ENCODE results near the gene ABCB8.
"Not testable (repeated sequence)": the region's sequence is repeated elsewhere in the genome, so short reads cannot be mapped to it uniquely, and the experiment has no call there.

Gene ABCB8

DNA sequence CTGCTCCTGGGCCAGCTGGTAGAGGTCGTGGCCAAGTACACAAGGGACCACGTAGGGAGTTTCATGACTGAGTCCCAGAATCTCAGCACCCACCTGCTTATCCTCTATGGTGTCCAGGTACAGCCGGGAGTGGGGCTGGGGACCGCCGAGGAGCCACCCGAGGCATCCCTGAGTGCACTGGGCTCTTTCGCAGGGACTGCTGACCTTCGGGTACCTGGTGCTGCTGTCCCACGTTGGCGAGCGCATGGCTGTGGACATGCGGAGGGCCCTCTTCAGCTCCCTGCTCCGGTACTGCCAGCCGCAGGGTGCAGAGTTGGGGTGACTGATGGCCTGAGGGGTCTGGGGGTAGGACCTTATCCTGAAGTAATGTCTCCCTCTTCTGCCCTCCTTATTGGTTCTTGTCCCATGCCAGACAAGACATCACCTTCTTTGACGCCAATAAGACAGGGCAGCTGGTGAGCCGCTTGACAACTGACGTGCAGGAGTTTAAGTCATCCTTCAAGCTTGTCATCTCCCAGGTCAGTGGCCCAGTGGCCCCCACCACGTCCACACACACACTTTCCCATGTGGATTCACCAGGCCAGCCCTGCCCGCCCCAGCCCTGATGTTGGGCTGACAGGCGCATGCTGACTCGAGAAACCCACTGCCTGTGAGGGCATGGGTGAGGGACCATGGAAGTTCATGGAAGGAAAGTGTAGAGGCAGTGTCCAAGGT lies 6.2 kb downstream of the ABCB8 start:
- DNase-seq (ENCODE audit: low read depth in 2 of 2), result no peak

GRCh38 chr7:151035026-151035717 lies 6.9 kb downstream of the ABCB8 start:
- DNase-seq (ENCODE audit: low read depth in 2 of 2), result no peak

GRCh38 chr7:151035902-151036301 lies 7.7 kb downstream of the ABCB8 start:
- DNase-seq (ENCODE audit: low read depth in 2 of 2), result no peak

GRCh38 chr7:151038951-151039849 lies 10.9 kb downstream of the ABCB8 start:
- peak; percentile 53 to 64 for DNase-seq (ENCODE audit: low read depth in 2 of 2)

GRCh38 chr7:151039850-151040548 lies 11.7 kb downstream of the ABCB8 start:
- no peak for DNase-seq (ENCODE audit: low read depth in 2 of 2)

DNA sequence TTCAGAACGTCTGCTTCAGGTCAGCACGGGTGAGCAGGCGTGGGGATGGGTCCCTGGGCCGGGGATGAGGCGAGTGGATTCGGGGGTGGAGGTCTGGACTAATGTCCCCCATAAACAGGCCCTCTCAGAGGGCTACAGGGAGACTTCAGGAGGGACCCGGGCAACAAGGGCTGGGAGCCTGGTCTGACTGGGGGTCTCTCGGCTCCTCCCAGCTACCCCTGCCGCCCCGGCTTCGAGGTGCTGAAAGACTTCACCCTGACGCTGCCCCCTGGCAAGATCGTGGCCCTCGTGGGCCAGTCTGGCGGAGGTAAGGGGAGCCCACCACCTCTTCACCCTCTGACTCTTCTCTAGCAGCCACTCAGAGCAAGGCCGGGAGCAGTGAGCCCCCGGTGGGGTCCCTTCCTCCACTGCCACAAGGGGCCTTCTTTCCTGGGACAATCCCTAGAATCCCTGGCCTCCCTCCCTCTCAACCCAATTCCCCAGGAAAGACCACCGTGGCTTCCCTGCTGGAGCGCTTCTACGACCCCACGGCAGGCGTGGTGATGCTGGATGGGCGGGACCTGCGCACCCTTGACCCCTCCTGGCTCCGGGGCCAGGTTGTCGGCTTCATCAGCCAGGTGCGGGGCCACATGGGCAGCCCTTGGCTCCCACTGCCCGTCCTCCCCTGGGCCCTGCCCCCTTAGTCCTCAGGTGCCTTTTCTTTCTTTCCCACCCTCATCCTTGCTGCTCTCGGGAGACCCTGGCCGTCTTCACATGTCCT lies 12.5 kb downstream of the ABCB8 start:
- no peak for DNase-seq (ENCODE audit: low read depth in 2 of 2)

- not testable (repeated sequence) for DNase-seq (ENCODE audit: low read depth in 2 of 2)
Observed at GRCh38 chr7:151043449-151043848, 15.2 kb downstream of the ABCB8 start.

DNA sequence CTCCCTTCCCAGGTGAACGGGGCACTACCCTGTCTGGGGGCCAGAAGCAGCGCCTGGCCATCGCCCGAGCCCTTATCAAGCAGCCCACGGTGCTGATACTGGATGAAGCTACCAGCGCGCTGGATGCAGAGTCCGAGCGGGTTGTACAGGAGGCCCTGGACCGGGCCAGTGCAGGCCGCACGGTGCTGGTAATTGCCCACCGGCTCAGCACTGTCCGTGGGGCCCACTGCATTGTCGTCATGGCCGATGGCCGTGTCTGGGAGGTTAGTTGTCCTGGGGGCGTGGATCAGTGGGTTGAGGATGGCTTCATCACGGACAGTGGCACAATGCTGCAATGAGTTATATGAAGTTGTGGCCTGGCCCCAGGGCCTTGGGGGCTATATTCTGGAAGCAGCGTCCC lies 15.7 kb downstream of the ABCB8 start:
- DNase-seq (ENCODE audit: low read depth in 2 of 2), result no peak

DNA sequence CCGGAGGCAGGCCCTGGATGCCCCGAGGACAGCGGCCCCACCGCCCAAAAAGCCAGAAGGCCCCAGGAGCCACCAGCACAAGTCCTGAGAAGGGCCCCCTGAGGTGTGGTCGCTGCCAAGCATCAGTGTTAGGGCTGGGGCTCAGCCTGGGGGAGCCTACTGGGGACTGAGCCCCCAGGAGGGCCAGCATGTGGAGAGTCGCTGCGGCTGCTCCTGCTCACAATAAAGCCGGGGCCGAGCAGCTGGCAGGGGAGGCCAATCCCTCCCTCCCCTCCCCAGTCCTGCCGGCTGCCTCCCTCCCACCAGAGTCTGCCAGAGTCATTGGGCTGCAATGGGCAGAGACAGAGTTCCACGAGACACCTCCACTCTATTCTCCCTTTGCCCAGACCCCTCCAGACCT lies 17.0 kb downstream of the ABCB8 start:
- no peak for DNase-seq (ENCODE audit: low read depth in 2 of 2)

- DNase-seq (ENCODE audit: low read depth in 2 of 2), result no peak
Observed at GRCh38 chr7:151045967-151046366, 17.7 kb downstream of the ABCB8 start.

GRCh38 chr7:151046603-151047573 lies 18.6 kb downstream of the ABCB8 start:
- DNase-seq (ENCODE audit: low read depth in 2 of 2), result no peak

- DNase-seq (ENCODE audit: low read depth in 2 of 2), result no peak
Observed at GRCh38 chr7:151047976-151048815, 19.9 kb downstream of the ABCB8 start, which contains the start of gene ASIC3. Gene ASIC3, plus strand, starts transcription at chr7:151048531. Its CDS starts 355 bp downstream, at chr7:151048886.

DNA sequence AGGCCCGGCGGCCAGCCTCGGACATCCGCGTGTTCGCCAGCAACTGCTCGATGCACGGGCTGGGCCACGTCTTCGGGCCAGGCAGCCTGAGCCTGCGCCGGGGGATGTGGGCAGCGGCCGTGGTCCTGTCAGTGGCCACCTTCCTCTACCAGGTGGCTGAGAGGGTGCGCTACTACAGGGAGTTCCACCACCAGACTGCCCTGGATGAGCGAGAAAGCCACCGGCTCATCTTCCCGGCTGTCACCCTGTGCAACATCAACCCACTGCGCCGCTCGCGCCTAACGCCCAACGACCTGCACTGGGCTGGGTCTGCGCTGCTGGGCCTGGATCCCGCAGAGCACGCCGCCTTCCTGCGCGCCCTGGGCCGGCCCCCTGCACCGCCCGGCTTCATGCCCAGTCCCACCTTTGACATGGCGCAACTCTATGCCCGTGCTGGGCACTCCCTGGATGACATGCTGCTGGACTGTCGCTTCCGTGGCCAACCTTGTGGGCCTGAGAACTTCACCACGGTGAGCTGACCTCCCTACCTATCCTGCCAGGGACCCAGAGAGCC lies 20.7 kb downstream of the ABCB8 start:
- DNase-seq (ENCODE audit: low read depth in 2 of 2), result no peak

DNA sequence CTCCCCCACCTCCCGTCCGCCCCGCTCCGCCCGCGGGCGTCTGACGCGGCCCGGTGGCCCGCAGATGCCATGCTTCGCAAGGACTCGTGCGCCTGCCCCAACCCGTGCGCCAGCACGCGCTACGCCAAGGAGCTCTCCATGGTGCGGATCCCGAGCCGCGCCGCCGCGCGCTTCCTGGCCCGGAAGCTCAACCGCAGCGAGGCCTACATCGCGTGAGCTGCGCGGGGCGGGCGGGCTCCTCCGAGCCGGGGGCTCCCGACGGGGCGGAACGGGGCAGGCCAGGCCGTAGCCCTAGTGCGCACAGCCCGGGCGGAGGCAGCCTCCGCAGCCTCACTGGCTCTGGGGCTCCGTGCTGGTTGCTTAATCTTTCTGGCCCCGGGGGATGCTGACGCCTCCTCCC lies 22.9 kb downstream of the ABCB8 start:
- no peak for DNase-seq (ENCODE audit: low read depth in 2 of 2)

DNA sequence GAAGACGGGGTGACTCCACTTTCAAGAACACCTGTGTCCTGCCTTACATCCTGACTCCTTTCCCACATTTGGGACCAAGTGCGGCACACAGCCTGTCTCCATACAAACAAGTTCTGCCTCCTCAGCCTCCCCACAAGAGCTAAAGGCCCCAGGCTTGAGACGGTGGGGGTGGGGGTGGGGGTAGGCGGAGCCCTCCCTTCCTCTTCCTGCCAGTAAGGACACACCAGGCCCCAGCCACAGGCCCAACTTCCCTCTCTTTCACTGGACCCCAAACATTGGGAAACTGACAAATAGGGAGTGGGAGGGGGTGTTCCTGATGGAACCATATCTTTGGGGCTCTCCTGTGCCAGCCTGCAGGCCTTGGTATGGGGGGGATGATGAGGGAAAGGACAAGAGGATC lies 24.8 kb downstream of the ABCB8 start:
- no peak for DNase-seq (ENCODE audit: low read depth in 2 of 2)

- DNase-seq (ENCODE audit: low read depth in 2 of 2), result no peak
Observed at GRCh38 chr7:151053751-151054150, 25.5 kb downstream of the ABCB8 start.

- no peak for DNase-seq (ENCODE audit: low read depth in 2 of 2)
Observed at GRCh38 chr7:151056283-151056665, 28.0 kb downstream of the ABCB8 start.

GRCh38 chr7:151056666-151057505 lies 28.6 kb downstream of the ABCB8 start:
- DNase-seq (ENCODE audit: low read depth in 2 of 2), result no peak

Measured in activated CD8-positive, alpha-beta memory T cell treated with anti-CD3 and anti-CD28 coated beads for 4 hours (primary cell).